Natural killer cell (primary cell): ENCODE measurements around the gene TBC1D24. TPM values are rescaled to one million over a fixed set of nuclear protein-coding genes. Genes with fewer than 3 reads are reported as not detected.
"Not testable (repeated sequence)": the region's sequence is repeated elsewhere in the genome, so short reads cannot be mapped to it uniquely, and the experiment has no call there.

Experiments used
- ATAC-seq, 3 donors: fragments of 150-1000 bp in 2 of 3; fragments of 200-7000 bp in 1 of 3; cut with Tn5 transposase; 1 replicate in 1 of 3; 2 replicates in 2 of 3; pipeline ENCODE4 v1.10.0; 2021; ENCODE audit warnings: mild to moderate bottlenecking in 2 of 3, moderate library complexity in 2 of 3
- DNase-seq, 2 donors: peaks; one replicate each; pipeline versions ENCODE4 v3.0.0 to v3.0.0-alpha.2; 2013 to 2021; ENCODE audit warnings: mixed read lengths in 1 of 2
- H3K27ac ChIP-seq: one replicate; pipeline ENCODE4 v1.5.1; 2013; ENCODE audit warnings: mild to moderate bottlenecking, low read length
- H3K27me3 ChIP-seq: one replicate; pipeline ENCODE4 v1.6.1; 2013; ENCODE audit warnings: low read length; ENCODE audit not compliant: control insufficient read depth, insufficient read depth
- H3K36me3 ChIP-seq: one replicate; pipeline ENCODE4 v1.6.1; 2013; ENCODE audit warnings: low read length; ENCODE audit not compliant: control insufficient read depth, insufficient read depth
- H3K4me1 ChIP-seq: one replicate; pipeline ENCODE4 v1.6.1; 2013; ENCODE audit warnings: low read length; ENCODE audit not compliant: control insufficient read depth, insufficient read depth
- H3K4me3 ChIP-seq: one replicate; pipeline ENCODE4 v1.5.1; 2013; ENCODE audit warnings: low read length
- H3K9me3 ChIP-seq: one replicate; pipeline ENCODE4 v1.6.1; 2013; ENCODE audit warnings: low read length; ENCODE audit not compliant: control insufficient read depth, insufficient read depth
- H3K27ac Mint-ChIP-seq, 2 donors: one replicate each; pipeline ENCODE4 v1.8.0; 2022; ENCODE audit warnings: mild to moderate bottlenecking in 2 of 2, mixed read lengths in 2 of 2, moderate library complexity in 1 of 2
- H3K27me3 Mint-ChIP-seq, 2 donors: one replicate each; pipeline ENCODE4 v1.8.0; 2022; ENCODE audit warnings: low read depth in 2 of 2, mixed read lengths in 2 of 2
- H3K36me3 Mint-ChIP-seq: one replicate; pipeline ENCODE4 v1.8.0; 2022; ENCODE audit warnings: mixed read lengths
- H3K4me1 Mint-ChIP-seq, 2 donors: one replicate each; pipeline ENCODE4 v1.8.0; 2022; ENCODE audit warnings: mixed read lengths in 2 of 2
- H3K4me3 Mint-ChIP-seq: one replicate; pipeline ENCODE4 v1.8.0; 2022; ENCODE audit warnings: mild to moderate bottlenecking, moderate library complexity, mixed read lengths
- H3K9me3 Mint-ChIP-seq, 2 donors: one replicate each; pipeline ENCODE4 v1.8.0; 2022; ENCODE audit warnings: mixed read lengths in 2 of 2
- WGBS: methylation state at CpG from one replicate; pipeline ENCODE4 v1.1.7; 2013; ENCODE audit warnings: missing lambda C conversion rate; ENCODE audit not compliant: insufficient coverage; 5-methylcytosine and 5-hydroxymethylcytosine counted together
- intact Hi-C: fragments of 100-400 bp; cut with micrococcal nuclease; formaldehyde crosslinking; loops from one replicate; pipeline ENCODE4 v1.14.2; 2022
- total RNA-seq, 4 donors: library from RNA; stranded (reverse); fragments of 120-200 nt in 1 of 4; gene quantifications; one replicate each; pipeline versions ENCODE4 v1.2.3 to v1.2.4, GENCODE V29; 2013 to 2022
- TF ChIP-seq, protein P1 (sequence below): fragments of 200-600 bp; IDR thresholded peaks from one replicate; pipeline ENCODE4 v1.8.0; 2022; ENCODE audit warnings: antibody characterized with exemption

TBC1D24 gene
- total RNA-seq, 3 donors from 2014 or later (not counting 1 experiment from before 2014, with no cell fraction given), result 7.2 to 13.0 (median 10.9) TPM

DNA sequence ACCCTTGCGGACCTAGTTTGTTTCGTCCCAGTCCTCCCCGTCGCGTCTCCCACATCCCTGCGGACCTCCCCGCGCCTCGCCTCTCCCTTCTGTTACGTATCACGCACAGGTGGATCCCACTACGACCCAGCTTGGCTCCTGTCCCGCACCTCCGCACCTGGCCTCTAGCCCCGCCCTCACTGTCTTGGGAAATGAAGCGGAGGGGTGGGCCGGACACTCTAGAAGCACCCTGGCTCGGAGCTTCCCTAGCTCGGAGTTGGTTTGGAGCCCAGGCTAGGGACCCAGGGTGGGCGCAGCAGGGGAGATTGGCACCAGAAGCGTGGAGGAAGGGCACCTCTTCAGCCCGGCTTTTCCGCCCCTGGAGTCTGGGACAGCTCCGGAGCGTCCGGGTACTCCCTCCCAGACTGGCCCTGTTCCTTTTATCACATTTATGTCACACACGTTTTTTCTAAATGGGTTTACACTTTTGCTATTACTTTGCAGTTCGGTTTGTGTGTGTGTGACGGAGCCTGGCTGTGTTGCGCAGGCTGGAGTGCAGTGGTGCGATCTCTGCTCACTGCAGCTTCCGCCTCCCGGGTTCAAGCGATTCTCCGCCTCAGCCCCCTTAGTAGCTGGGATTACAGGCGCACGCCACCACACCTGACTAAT is 57.7 kb downstream of the TBC1D24 start:
- 0% methylated on average over 37 of the region's 37 CpGs for WGBS
- peak; percentile 39 to 54 (median 41) for ATAC-seq

DNA sequence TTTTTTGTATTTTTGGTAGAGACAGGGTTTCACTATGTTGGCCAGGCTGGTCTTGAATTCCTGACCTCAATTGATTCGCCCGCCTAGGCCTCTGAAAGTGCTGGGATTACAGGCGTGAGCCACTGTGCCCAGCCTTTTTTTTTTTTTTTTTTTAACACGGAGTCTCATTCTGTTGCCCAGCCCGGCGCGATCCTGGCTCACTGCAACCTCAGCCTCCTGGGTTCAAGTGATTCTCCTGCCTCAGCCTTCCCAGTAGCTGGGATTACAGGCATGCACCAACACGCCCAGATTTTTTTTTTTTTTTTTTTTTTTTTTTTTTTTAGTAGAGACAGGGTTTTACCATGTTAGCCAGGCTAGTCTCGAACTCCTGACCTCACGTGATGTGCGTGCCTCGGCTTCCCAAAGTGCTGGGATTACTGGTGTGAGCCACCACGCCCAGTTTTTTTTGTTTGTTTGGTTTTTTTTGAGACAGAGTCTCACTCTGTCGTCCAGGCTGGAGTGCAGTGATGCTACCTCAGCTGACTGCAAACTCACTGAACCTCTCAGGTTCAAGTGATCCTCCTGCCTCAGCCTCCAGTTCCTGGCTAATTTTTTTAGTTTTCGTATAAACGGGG is 58.3 kb downstream of the TBC1D24 start:
- H3K27me3 ChIP-seq, H3K9me3 Mint-ChIP-seq, H3K27me3 Mint-ChIP-seq, H3K9me3 ChIP-seq, ATAC-seq, intact Hi-C loops, H3K36me3 Mint-ChIP-seq: not testable (repeated sequence)
- Histone ChIP-seq H3K4me1 (peaks cover 46% of the 10 kb centered on the region), H3K36me3 (peaks cover 14% of the 10 kb centered on the region), H3K27ac (peak overlapping the region; percentile 100), H3K4me3 (peak overlapping the region; percentile 78)
- WGBS, result 31% methylated on average over 11 of the region's 16 CpGs
- Mint-ChIP-seq H3K4me1 (peaks cover 23 to 38% of the 10 kb centered on the region in 2 donors), H3K27ac (peak overlapping the region; percentile 98 to 100), H3K4me3 (peak overlapping the region; percentile 93)
- DNase-seq, result peak in 1 of 2 donors; percentile 38

More for the DNA sequence above, 57.7 kb downstream of the TBC1D24 start:
- Histone ChIP-seq H3K36me3 (peaks cover 20% of the 10 kb centered on the region), H3K4me1 (peaks cover 46% of the 10 kb centered on the region), H3K27me3 (no peaks in the 10 kb centered on the region), H3K9me3 (no peaks in the 10 kb centered on the region), H3K4me3 (peak overlapping the region; percentile 78), H3K27ac (peak overlapping the region; percentile 100)
- TF ChIP-seq, protein P1, sequence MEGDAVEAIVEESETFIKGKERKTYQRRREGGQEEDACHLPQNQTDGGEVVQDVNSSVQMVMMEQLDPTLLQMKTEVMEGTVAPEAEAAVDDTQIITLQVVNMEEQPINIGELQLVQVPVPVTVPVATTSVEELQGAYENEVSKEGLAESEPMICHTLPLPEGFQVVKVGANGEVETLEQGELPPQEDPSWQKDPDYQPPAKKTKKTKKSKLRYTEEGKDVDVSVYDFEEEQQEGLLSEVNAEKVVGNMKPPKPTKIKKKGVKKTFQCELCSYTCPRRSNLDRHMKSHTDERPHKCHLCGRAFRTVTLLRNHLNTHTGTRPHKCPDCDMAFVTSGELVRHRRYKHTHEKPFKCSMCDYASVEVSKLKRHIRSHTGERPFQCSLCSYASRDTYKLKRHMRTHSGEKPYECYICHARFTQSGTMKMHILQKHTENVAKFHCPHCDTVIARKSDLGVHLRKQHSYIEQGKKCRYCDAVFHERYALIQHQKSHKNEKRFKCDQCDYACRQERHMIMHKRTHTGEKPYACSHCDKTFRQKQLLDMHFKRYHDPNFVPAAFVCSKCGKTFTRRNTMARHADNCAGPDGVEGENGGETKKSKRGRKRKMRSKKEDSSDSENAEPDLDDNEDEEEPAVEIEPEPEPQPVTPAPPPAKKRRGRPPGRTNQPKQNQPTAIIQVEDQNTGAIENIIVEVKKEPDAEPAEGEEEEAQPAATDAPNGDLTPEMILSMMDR, result no peak
- H3K9me3 Mint-ChIP-seq, result no peaks in the 10 kb centered on the region
- no peaks in the 10 kb centered on the region for H3K36me3 Mint-ChIP-seq
- peak overlapping the region; percentile 93 for H3K4me3 Mint-ChIP-seq
- DNase-seq, result peak; percentile 72 to 87
- peaks cover 23 to 38% of the 10 kb centered on the region in 2 donors for H3K4me1 Mint-ChIP-seq
- no peaks in the 10 kb centered on the region for H3K27me3 Mint-ChIP-seq
- peak overlapping the region; percentile 98 to 100 for H3K27ac Mint-ChIP-seq
- intact Hi-C loops, result loop anchor here (1.0 kb wide), 1 partner anchor 19 kb away; the partner anchor contains the start of gene ATP6V0C

DNA sequence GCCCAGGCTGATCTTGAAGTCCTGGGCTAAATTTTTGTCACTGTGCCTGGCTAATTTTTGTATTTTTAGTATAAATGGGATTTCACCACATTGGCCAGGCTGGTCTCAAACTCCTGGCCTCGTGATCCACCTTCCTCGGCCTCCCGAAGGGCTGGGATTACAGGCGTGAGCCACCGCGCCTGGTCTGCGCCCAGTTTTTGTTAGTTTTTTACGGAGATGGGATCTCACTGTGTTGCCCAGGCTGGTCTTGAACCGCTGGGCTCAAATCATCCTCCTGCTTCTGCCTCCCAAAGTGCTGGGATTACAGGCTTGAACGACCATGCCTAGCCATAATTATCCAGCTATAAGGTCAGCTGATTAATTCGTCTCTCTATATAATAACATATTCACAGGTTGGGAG is 59.0 kb downstream of the TBC1D24 start:
- intact Hi-C loops, result no loop called here
- Histone ChIP-seq H3K27me3 (no peaks in the 10 kb centered on the region), H3K4me3 (no peak overlapping the region), H3K4me1 (peaks cover 51% of the 10 kb centered on the region), H3K27ac (no peak overlapping the region), H3K9me3 (no peaks in the 10 kb centered on the region), H3K36me3 (peaks cover 7% of the 10 kb centered on the region)
- Mint-ChIP-seq H3K27ac (peak overlapping the region; percentile 71 to 98), H3K4me1 (peaks cover 28 to 42% of the 10 kb centered on the region in 2 donors), H3K4me3 (peak overlapping the region; percentile 72), H3K9me3 (no peaks in the 10 kb centered on the region), H3K27me3 (no peaks in the 10 kb centered on the region), H3K36me3 (no peaks in the 10 kb centered on the region)
- ATAC-seq, result no peak
- TF ChIP-seq, protein P1, result no peak
- WGBS, result 97% methylated on average over 9 of the region's 11 CpGs
- no peak for DNase-seq

DNA sequence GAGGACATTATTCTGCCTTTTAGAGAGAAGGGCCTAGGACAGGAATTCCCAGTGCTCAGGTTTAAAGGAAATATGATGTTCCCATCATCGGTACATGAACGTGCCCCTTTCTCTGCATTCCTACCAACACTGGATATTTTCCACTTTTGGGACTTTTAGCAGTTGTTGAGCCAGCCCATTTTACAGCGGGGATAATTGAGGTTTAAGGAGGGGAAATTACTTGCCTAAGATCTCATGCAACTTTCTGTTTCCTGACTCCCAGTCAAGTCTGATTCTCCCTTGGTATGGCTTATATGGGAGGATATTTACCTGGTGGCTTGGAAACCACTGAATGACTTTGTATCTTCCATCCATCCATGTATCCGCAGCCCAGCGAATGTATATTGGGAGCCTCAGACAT is 59.4 kb downstream of the TBC1D24 start:
- H3K36me3 ChIP-seq, H3K9me3 Mint-ChIP-seq, ATAC-seq, H3K36me3 Mint-ChIP-seq, H3K27me3 ChIP-seq, H3K4me3 ChIP-seq, H3K27ac ChIP-seq, DNase-seq, H3K27me3 Mint-ChIP-seq, H3K9me3 ChIP-seq, intact Hi-C loops: not testable (repeated sequence)
- Mint-ChIP-seq H3K4me3 (peak overlapping the region; percentile 72), H3K4me1 (peaks cover 32 to 47% of the 10 kb centered on the region in 2 donors), H3K27ac (peak overlapping the region; percentile 71 to 98)
- H3K4me1 ChIP-seq, result peaks cover 55% of the 10 kb centered on the region
- 100% methylated on average over 4 of the region's 5 CpGs for WGBS
